IMR-90 (cell line): Measurements from ENCODE around the gene KRTAP5-1. TPM values are rescaled to one million over a fixed set of nuclear protein-coding genes. Genes with fewer than 3 reads are reported as not detected.
"Not testable (repeated sequence)": the region's sequence is repeated elsewhere in the genome, so short reads cannot be mapped to it uniquely, and the experiment has no call there.

Experiments
- ATAC-seq: fragments of 200-7000 bp; cut with Tn5 transposase; 2 replicates; pipeline ENCODE4 v1.9.1; 2020; ENCODE audit warnings: low read depth, mild to moderate bottlenecking, moderate library complexity
- BruUV-seq: library from RNA; stranded (reverse); fragments of 400-500 nt; replicated peaks from 2 replicates; lab custom pipeline; 2021; lab: Mats Ljungman, UMichigan
- CTCF ChIA-PET: fragments of 300-600 bp; formaldehyde crosslinking; extraction: SDS; loops from one replicate; lab custom pipeline; 2021; ENCODE audit warnings: antibody characterized with exemption; lab: Yijun Ruan, JAX
- POLR2A ChIA-PET: fragments of 300-600 bp; sonication (Branson Sonifier 250); formaldehyde crosslinking; loops from one replicate; lab custom pipeline; 2022; ENCODE audit warnings: antibody characterized with exemption; ENCODE audit not compliant: unreplicated experiment; lab: Charles Lee
- DNase-seq: peaks from one replicate; pipeline ENCODE4 v3.0.0; 2013
- H2AFZ ChIP-seq: replicated peaks from 2 replicates; pipeline ENCODE3; 2013; ENCODE audit warnings: low read length, mild to moderate bottlenecking; ENCODE audit not compliant: poor library complexity
- H2AK5ac ChIP-seq: 2 replicates; pipeline ENCODE4 v1.6.1; 2013; ENCODE audit warnings: low read depth, low read length, inconsistent platforms
- H2AK9ac ChIP-seq: replicated peaks from 2 replicates; pipeline ENCODE3; 2013; ENCODE audit warnings: mild to moderate bottlenecking, low read depth, low read length, moderate library complexity; ENCODE audit not compliant: poor library complexity
- H2BK120ac ChIP-seq: 2 replicates; pipeline ENCODE4 v1.6.1; 2013; ENCODE audit warnings: low read depth, low read length, inconsistent platforms
- H2BK15ac ChIP-seq: 3 replicates; pipeline ENCODE4 v1.6.1; 2013; ENCODE audit warnings: low read depth, low read length, inconsistent platforms
- H2BK20ac ChIP-seq: 2 replicates; pipeline ENCODE4 v1.6.1; 2013; ENCODE audit warnings: low read depth, mild to moderate bottlenecking, inconsistent platforms, low read length, moderate library complexity
- H2BK5ac ChIP-seq: 2 replicates; pipeline ENCODE4 v1.6.1; 2013; ENCODE audit warnings: mild to moderate bottlenecking, low read depth, low read length, inconsistent platforms; ENCODE audit not compliant: poor library complexity, severe bottlenecking
- H3K14ac ChIP-seq: replicated peaks from 2 replicates; pipeline ENCODE4 v1.6.1; 2013; ENCODE audit warnings: low read depth, low read length, inconsistent platforms
- H3K18ac ChIP-seq: 2 replicates; pipeline ENCODE4 v1.6.1; 2013; ENCODE audit warnings: low read depth, low read length, control low read depth
- H3K23ac ChIP-seq: 2 replicates; pipeline ENCODE4 v1.6.1; 2013; ENCODE audit warnings: low read depth, low read length, inconsistent platforms
- H3K27ac ChIP-seq: 2 replicates; pipeline ENCODE4 v1.5.1; 2013; ENCODE audit warnings: mild to moderate bottlenecking, control low read depth, low read length; ENCODE audit not compliant: insufficient read depth
- H3K27me3 ChIP-seq: 2 replicates; pipeline ENCODE4 v1.6.1; 2013; ENCODE audit warnings: low read length; ENCODE audit not compliant: control insufficient read depth, insufficient read depth
- H3K36me3 ChIP-seq: 2 replicates; pipeline ENCODE4 v1.6.1; 2013; ENCODE audit warnings: low read length, mixed read lengths; ENCODE audit not compliant: control insufficient read depth, insufficient read depth
- H3K4ac ChIP-seq: 2 replicates; pipeline ENCODE4 v1.6.1; 2013; ENCODE audit warnings: low read depth, low read length, inconsistent platforms
- H3K4me1 ChIP-seq: 2 replicates; pipeline ENCODE4 v1.6.1; 2013; ENCODE audit warnings: low read length, mixed read lengths; ENCODE audit not compliant: control insufficient read depth, insufficient read depth
- H3K4me2 ChIP-seq: 2 replicates; pipeline ENCODE4 v1.6.1; 2013; ENCODE audit warnings: low read depth, mild to moderate bottlenecking, control low read depth, low read length, moderate library complexity
- H3K4me3 ChIP-seq: 2 replicates; pipeline ENCODE4 v1.5.1; 2013; ENCODE audit warnings: low read depth, mild to moderate bottlenecking, control low read depth, low read length, moderate library complexity; ENCODE audit not compliant: insufficient read depth
- H3K56ac ChIP-seq: 2 replicates; pipeline ENCODE4 v1.6.1; 2013; ENCODE audit warnings: low read length, inconsistent platforms; ENCODE audit not compliant: insufficient read depth; ENCODE audit errors: extremely low read depth
- H3K79me1 ChIP-seq, 2 experiments: 2 replicates each; pipeline ENCODE4 v1.6.1; 2013; ENCODE audit warnings: low read length in 2 of 2, inconsistent platforms in 1 of 2, low read depth in 1 of 2
- H3K9ac ChIP-seq: 2 replicates; pipeline ENCODE4 v1.6.1; 2013; ENCODE audit warnings: low read depth, low read length, control low read depth
- H3K9me1 ChIP-seq: 2 replicates; pipeline ENCODE4 v1.6.1; 2013; ENCODE audit warnings: low read length, inconsistent platforms; ENCODE audit not compliant: insufficient read depth
- H3K9me3 ChIP-seq: 2 replicates; pipeline ENCODE4 v1.6.1; 2013; ENCODE audit warnings: low read length; ENCODE audit not compliant: control insufficient read depth, insufficient read depth
- H4K20me1 ChIP-seq: 2 replicates; pipeline ENCODE4 v1.6.1; 2013; ENCODE audit warnings: low read length, inconsistent platforms; ENCODE audit not compliant: insufficient read depth
- H4K5ac ChIP-seq: 2 replicates; pipeline ENCODE4 v1.6.1; 2013; ENCODE audit warnings: mild to moderate bottlenecking, low read depth, low read length, control low read depth
- H4K8ac ChIP-seq, 2 experiments: 2 replicates each; pipeline ENCODE4 v1.6.1; 2013; ENCODE audit warnings: low read depth in 2 of 2, low read length in 2 of 2, control low read depth in 1 of 2, inconsistent platforms in 1 of 2
- H4K91ac ChIP-seq: 2 replicates; pipeline ENCODE4 v1.6.1; 2013; ENCODE audit warnings: low read depth, low read length, inconsistent platforms; ENCODE audit not compliant: insufficient read depth
- WGBS, 2 experiments: methylation state at CpG; one replicate each; pipeline versions ENCODE4 v1.1.5 to v1.1.7; 2013; ENCODE audit warnings: missing lambda C conversion rate in 2 of 2; ENCODE audit not compliant: insufficient read length in 1 of 2; ENCODE audit errors: extremely low coverage in 2 of 2; 5-methylcytosine and 5-hydroxymethylcytosine counted together
- dilution Hi-C: fragments of 300-500 bp; cut with HindIII; formaldehyde crosslinking; loops from one replicate; pipeline ENCODE4 v1.14.3; 2018; ENCODE audit warnings: low sequenced_read_pairs; ENCODE audit not compliant: unreplicated experiment
- in situ Hi-C: fragments of 300-500 bp; cut with MboI; formaldehyde crosslinking; loops from 3 replicates; pipeline ENCODE4 v1.14.3; 2019; ENCODE audit warnings: low sequenced_read_pairs, inconsistent platforms, mixed read lengths
- intact Hi-C: fragments of 100-400 bp; cut with micrococcal nuclease; formaldehyde crosslinking; loops from 2 replicates; pipeline ENCODE4 v1.10.0; 2022
- polyA plus RNA-seq, 3 experiments: library from polyadenylated mRNA; depleted of rRNA; stranded (reverse); fragments of >200 nt; gene quantifications; 2 replicates each; pipeline ENCODE4 v1.2.3, GENCODE V29; 2012; ENCODE audit warnings: low replicate concordance in 1 of 3
- total RNA-seq: library from RNA; depleted of rRNA; stranded (reverse); fragments of >200 nt; gene quantifications from 2 replicates; pipeline ENCODE4 v1.2.3, GENCODE V29; 2012

KRTAP5-1 gene
- total and polyA plus RNA-seq, 2 of the 4 experiments (the other 2 are of a cell fraction): not detected

GRCh38 chr11:1607901-1608300 is 22.8 kb upstream of the KRTAP5-1 start:
- H2BK120ac ChIP-seq, H3K23ac ChIP-seq, H2BK5ac ChIP-seq, H4K91ac ChIP-seq, H3K27ac ChIP-seq, H3K14ac ChIP-seq, H3K9me1 ChIP-seq, H4K20me1 ChIP-seq, H3K18ac ChIP-seq, ATAC-seq, H2BK20ac ChIP-seq, H2AK9ac ChIP-seq, H4K8ac ChIP-seq, H3K4me3 ChIP-seq, H3K36me3 ChIP-seq, in situ Hi-C loops, H3K79me1 ChIP-seq, intact Hi-C loops, H3K4ac ChIP-seq, POLR2A ChIA-PET, H3K9ac ChIP-seq, H2BK15ac ChIP-seq, BruUV-seq, H4K5ac ChIP-seq, dilution Hi-C loops, H3K4me1 ChIP-seq, H3K4me2 ChIP-seq, H2AK5ac ChIP-seq, H3K56ac ChIP-seq, H2AFZ ChIP-seq, H3K9me3 ChIP-seq, DNase-seq: not testable (repeated sequence)
- peaks cover 51% of the 10 kb centered on the region for H3K27me3 ChIP-seq
- WGBS, 2 experiments: no CpG with 5 or more reads among the region's 5 CpGs
- CTCF ChIA-PET: interaction anchor here (0.9 to 2.2 kb wide), 2 partner anchors 9 to 13 kb away, joined by 4 to 7 read pairs; no protein-coding TSS in a partner anchor

GRCh38 chr11:1607156-1607845 is 22.2 kb upstream of the KRTAP5-1 start:
- H3K9ac ChIP-seq, H3K9me1 ChIP-seq, H3K4me1 ChIP-seq, H2BK5ac ChIP-seq, intact Hi-C loops, H3K14ac ChIP-seq, H2BK120ac ChIP-seq, H3K79me1 ChIP-seq, H4K20me1 ChIP-seq, H3K18ac ChIP-seq, DNase-seq, H2AK5ac ChIP-seq, H3K4me3 ChIP-seq, H3K36me3 ChIP-seq, BruUV-seq, in situ Hi-C loops, H2AK9ac ChIP-seq, H4K8ac ChIP-seq, POLR2A ChIA-PET, H3K56ac ChIP-seq, H4K5ac ChIP-seq, H3K23ac ChIP-seq, H2BK20ac ChIP-seq, H2BK15ac ChIP-seq, H3K9me3 ChIP-seq, dilution Hi-C loops, H3K27ac ChIP-seq, H2AFZ ChIP-seq, H3K4ac ChIP-seq, H3K4me2 ChIP-seq, H4K91ac ChIP-seq: not testable (repeated sequence)
- CTCF ChIA-PET: interaction anchor here (0.9 to 2.2 kb wide), 2 partner anchors 10 to 12 kb away, joined by 4 to 7 read pairs; no protein-coding TSS in a partner anchor
- 17% methylated on average over 9 of the region's 18 CpGs; no CpG with 5 or more reads in 1 of the 2 experiments for WGBS, 2 experiments
- peaks cover 52% of the 10 kb centered on the region for H3K27me3 ChIP-seq
- peak; percentile 42 for ATAC-seq
